K562 (cell line): ENCODE measurements around the gene RETN.

ENCODE experiments used
- ATF3 ChIP-seq, 2 experiments: fragments of 450-650 bp in 1 of 2; sonication (generic) in 1 of 2; formaldehyde crosslinking in 1 of 2; IDR thresholded peaks in 1 of 2; conservative IDR thresholded peaks in 1 of 2; 2 replicates each; pipeline versions ENCODE4 v1.6.1 to v1.8.1; 2016 to 2023; ENCODE audit warnings: mild to moderate bottlenecking in 2 of 2, moderate library complexity in 2 of 2, inconsistent platforms in 1 of 2, missing genetic modification reagents in 1 of 2
- IFI16 ChIP-seq: fragments of 250-450 bp; sonication (Bioruptor Pico); IDR thresholded peaks from 2 replicates; pipeline ENCODE4 v2.1.2; 2022; ENCODE audit warnings: mild to moderate bottlenecking, inconsistent platforms
- JUN ChIP-seq, 2 experiments: sonication (generic) in 1 of 2; formaldehyde crosslinking in 1 of 2; IDR thresholded peaks; 2 replicates each; pipeline versions ENCODE4 v1.6.1 to v1.8.0; 2012 to 2022; ENCODE audit warnings: borderline replicate concordance in 2 of 2, mild to moderate bottlenecking in 2 of 2, improper control_type of control experiment in 1 of 2, low read depth in 1 of 2, low read length in 1 of 2, missing genetic modification reagents in 1 of 2
- TF ChIP-seq, protein P1 (sequence below): sonication (generic); formaldehyde crosslinking; IDR thresholded peaks from 2 replicates; pipeline ENCODE4 v1.9.0; 2022; ENCODE audit warnings: mild to moderate bottlenecking, missing genetic modification reagents

DNA sequence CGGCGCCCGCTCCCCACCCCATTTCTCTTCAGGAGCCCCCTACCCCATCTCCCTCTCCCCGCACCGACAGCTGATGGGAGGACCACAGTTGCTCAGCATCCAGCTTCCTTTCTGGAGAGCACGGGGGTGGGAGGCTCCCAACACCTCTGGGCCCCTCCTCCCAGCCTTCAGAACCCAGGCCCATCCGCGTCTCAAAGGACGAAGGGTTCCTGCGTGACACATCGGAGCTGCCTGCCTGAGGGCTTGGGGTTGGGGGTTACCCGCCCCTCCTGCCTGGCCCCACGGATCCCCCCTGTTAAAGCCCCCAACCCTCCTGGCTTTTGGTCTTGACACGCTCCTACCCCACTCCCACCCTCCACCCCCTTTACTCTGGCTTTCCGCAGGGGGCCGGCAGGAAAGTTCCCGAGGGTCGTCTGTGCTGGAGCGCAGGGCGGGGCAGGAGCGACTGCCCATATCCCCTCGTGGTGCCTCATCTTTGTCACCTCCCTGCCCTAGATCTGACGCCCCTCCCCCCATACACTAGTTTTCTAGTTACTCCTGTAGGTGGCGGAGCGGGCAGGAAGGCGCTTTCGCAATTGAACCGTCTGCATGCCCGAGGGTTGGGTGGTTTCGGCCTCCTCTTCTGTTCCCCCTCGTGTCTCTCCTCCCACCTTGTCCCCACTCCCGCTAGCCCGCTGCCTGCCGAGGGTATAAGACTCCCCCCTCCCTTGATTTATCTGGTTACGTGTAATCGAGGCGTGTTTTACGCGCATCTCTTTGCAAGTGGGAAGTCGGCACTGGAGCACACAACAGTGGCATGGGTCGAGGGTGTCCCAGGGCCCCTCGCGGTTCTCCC is 12.7 kb downstream of the RETN start:
- TF ChIP-seq IFI16 (CRISPR knock-in tag) (no peak), ATF3 (IDR thresholded peaks at IDR 0.05) (peak; percentile 29; the same call in 1 of the 2 replicates), ATF3 (CRISPR knock-in tag; conservative IDR thresholded peaks at IDR 0.05) (no peak), JUN (IDR thresholded peaks at IDR 0.05; ENCODE audit: borderline replicate concordance, low read depth, low read length) (no peak), JUN (CRISPR knock-in tag; IDR thresholded peaks at IDR 0.05; ENCODE audit: borderline replicate concordance) (no peak)
- TF ChIP-seq, protein P1, sequence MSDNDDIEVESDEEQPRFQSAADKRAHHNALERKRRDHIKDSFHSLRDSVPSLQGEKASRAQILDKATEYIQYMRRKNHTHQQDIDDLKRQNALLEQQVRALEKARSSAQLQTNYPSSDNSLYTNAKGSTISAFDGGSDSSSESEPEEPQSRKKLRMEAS (CRISPR knock-in tag), result no peak
